Ascending aorta (tissue), 2 donors: ENCODE measurements around the gene IFNW1. TPM values are rescaled to one million over a fixed set of nuclear protein-coding genes. Genes with fewer than 3 reads are reported as not detected.
"Not testable (repeated sequence)": the region's sequence is repeated elsewhere in the genome, so short reads cannot be mapped to it uniquely, and the experiment has no call there.

Source experiments
- DNase-seq, 2 donors: peaks; one replicate each; pipeline ENCODE4 v3.0.0-alpha.2; 2019; ENCODE audit warnings: low spot score in 2 of 2
- H3K27ac ChIP-seq, 2 donors: fragments of 200-600 bp; sonication (generic); one replicate each; pipeline ENCODE4 v1.5.1; 2016 to 2017; ENCODE audit warnings: mild to moderate bottlenecking in 1 of 2
- H3K27me3 ChIP-seq: fragments of 200-600 bp; sonication (generic); one replicate; pipeline ENCODE4 v1.5.1; 2017
- H3K36me3 ChIP-seq, 2 donors: fragments of 200-600 bp; sonication (generic); one replicate each; pipeline ENCODE4 v1.5.1; 2016
- H3K4me1 ChIP-seq, 2 donors: fragments of 200-600 bp; sonication (generic); one replicate each; pipeline ENCODE4 v1.5.1; 2016 to 2017; ENCODE audit warnings: mild to moderate bottlenecking in 1 of 2
- H3K4me3 ChIP-seq, 2 donors: fragments of 200-600 bp; sonication (generic); one replicate each; pipeline ENCODE4 v1.5.1; 2016 to 2017; ENCODE audit warnings: mild to moderate bottlenecking in 1 of 2
- H3K9me3 ChIP-seq, 2 donors: fragments of 200-600 bp; sonication (generic); one replicate each; pipeline ENCODE4 v1.5.1; 2016
- CTCF ChIP-seq, 3 experiments: fragments of 200-600 bp in 2 of 3; fragments of 450-650 bp in 1 of 3; sonication (generic) in 2 of 3; IDR thresholded peaks; one replicate each; pipeline ENCODE4 v1.5.1; 2016 to 2019; ENCODE audit warnings: antibody characterized with exemption in 3 of 3, mild to moderate bottlenecking in 1 of 3, moderate library complexity in 1 of 3
- intact Hi-C: fragments of 100-400 bp; cut with DNase I; formaldehyde crosslinking; loops from one replicate; pipeline ENCODE4 v1.15.1; 2023
- total RNA-seq: library from RNA; depleted of rRNA; stranded (reverse); fragments of >200 nt; gene quantifications from one replicate; pipeline ENCODE4 v1.1.0, GENCODE V29; 2016

IFNW1 gene
- total RNA-seq, 1 donor from 2014 or later: not detected

- Histone ChIP-seq H3K36me3 (no peaks in the 10 kb centered on the region), H3K9me3 (no peaks in the 10 kb centered on the region), H3K27me3 (no peaks in the 10 kb centered on the region), H3K4me3 (no peak overlapping the region), H3K4me1 (no peaks in the 10 kb centered on the region), H3K27ac (no peak overlapping the region)
- intact Hi-C loops: no loop called here
- no peak for TF ChIP-seq CTCF (IDR thresholded peaks at IDR 0.05)
- no peak for DNase-seq
These were observed 3.0 kb upstream of the IFNW1 start for GRCh38 chr9:21144603-21145002.

GRCh38 chr9:21137020-21137419, 4.6 kb downstream of the IFNW1 start:
- no peak for TF ChIP-seq CTCF (IDR thresholded peaks at IDR 0.05)
- Histone ChIP-seq H3K36me3 (no peaks in the 10 kb centered on the region), H3K4me1 (no peaks in the 10 kb centered on the region), H3K4me3 (no peak overlapping the region), H3K27me3 (no peaks in the 10 kb centered on the region), H3K27ac (no peak overlapping the region), H3K9me3 (no peaks in the 10 kb centered on the region)
- intact Hi-C loops: no loop called here
- no peak for DNase-seq

GRCh38 chr9:21135736-21136135, 5.9 kb downstream of the IFNW1 start:
- Histone ChIP-seq H3K27me3 (no peaks in the 10 kb centered on the region), H3K4me3 (no peak overlapping the region), H3K9me3 (no peaks in the 10 kb centered on the region), H3K27ac (no peak overlapping the region), H3K36me3 (no peaks in the 10 kb centered on the region), H3K4me1 (no peaks in the 10 kb centered on the region)
- intact Hi-C loops: no loop called here
- TF ChIP-seq CTCF (IDR thresholded peaks at IDR 0.05): no peak
- DNase-seq: no peak

- H3K27me3 ChIP-seq, DNase-seq, H3K9me3 ChIP-seq, H3K4me1 ChIP-seq, H3K36me3 ChIP-seq, H3K27ac ChIP-seq, H3K4me3 ChIP-seq, intact Hi-C loops: not testable (repeated sequence)
These were observed 13.4 kb downstream of the IFNW1 start for GRCh38 chr9:21128186-21128585.

- H3K36me3 ChIP-seq: no peaks in the 10 kb centered on the region
- no peaks in the 10 kb centered on the region for H3K27me3 ChIP-seq
- H3K4me3 ChIP-seq: no peak overlapping the region
- intact Hi-C loops: no loop called here
- TF ChIP-seq CTCF (IDR thresholded peaks at IDR 0.05): no peak
- no peaks in the 10 kb centered on the region for H3K4me1 ChIP-seq
- H3K27ac ChIP-seq: no peak overlapping the region
- DNase-seq: no peak
- H3K9me3 ChIP-seq: no peaks in the 10 kb centered on the region
These were observed 19.9 kb downstream of the IFNW1 start for GRCh38 chr9:21121595-21122251.

- no peaks in the 10 kb centered on the region for H3K27me3 ChIP-seq
- intact Hi-C loops: no loop called here
- no peaks in the 10 kb centered on the region for H3K4me1 ChIP-seq
- no peak for DNase-seq
- TF ChIP-seq CTCF (IDR thresholded peaks at IDR 0.05): no peak
- no peaks in the 10 kb centered on the region for H3K9me3 ChIP-seq
- no peaks in the 10 kb centered on the region for H3K36me3 ChIP-seq
- no peak overlapping the region for H3K4me3 ChIP-seq
- H3K27ac ChIP-seq: no peak overlapping the region
These were observed 20.6 kb downstream of the IFNW1 start for GRCh38 chr9:21121079-21121478.
